Measurements from ENCODE around the gene GBGT1.

DNA sequence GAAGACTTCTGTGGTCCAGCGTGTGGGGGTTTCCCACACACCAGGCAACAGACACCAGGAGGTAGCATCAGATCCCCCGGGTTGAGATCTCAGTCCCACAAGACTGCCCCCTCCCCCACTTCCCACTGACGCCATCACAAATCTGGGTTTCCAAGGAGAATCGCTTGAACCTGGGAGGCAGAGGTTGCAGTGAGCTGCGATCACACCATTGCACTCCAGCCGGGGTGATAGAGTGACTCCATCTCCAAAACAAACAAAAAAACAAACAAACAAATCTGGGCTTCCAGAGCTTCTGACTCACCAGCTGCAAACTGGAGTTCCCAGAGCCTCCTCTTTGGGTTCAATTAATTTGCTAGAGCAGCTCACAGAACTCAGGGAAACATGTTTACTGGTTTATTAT is 4.7 kb upstream of the GBGT1 start:
- TF ChIP-seq, protein P1, sequence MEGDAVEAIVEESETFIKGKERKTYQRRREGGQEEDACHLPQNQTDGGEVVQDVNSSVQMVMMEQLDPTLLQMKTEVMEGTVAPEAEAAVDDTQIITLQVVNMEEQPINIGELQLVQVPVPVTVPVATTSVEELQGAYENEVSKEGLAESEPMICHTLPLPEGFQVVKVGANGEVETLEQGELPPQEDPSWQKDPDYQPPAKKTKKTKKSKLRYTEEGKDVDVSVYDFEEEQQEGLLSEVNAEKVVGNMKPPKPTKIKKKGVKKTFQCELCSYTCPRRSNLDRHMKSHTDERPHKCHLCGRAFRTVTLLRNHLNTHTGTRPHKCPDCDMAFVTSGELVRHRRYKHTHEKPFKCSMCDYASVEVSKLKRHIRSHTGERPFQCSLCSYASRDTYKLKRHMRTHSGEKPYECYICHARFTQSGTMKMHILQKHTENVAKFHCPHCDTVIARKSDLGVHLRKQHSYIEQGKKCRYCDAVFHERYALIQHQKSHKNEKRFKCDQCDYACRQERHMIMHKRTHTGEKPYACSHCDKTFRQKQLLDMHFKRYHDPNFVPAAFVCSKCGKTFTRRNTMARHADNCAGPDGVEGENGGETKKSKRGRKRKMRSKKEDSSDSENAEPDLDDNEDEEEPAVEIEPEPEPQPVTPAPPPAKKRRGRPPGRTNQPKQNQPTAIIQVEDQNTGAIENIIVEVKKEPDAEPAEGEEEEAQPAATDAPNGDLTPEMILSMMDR (IDR thresholded peaks at IDR 0.05): no peak
- TF ChIP-seq EZH2 (IDR thresholded peaks at IDR 0.05; ENCODE audit: borderline replicate concordance, insufficient read depth, low read depth, low read length, poor library complexity, severe bottlenecking): no peak

Data from B cell (primary cell).